NCI-H2171 treated with DMSO at 0.1 percent for 48 hours (cell line): Measurements from ENCODE around the gene DNAJC25.
"Not testable (repeated sequence)": the region's sequence is repeated elsewhere in the genome, so short reads cannot be mapped to it uniquely, and the experiment has no call there.

Experiments used
- DNase-seq: peaks from one replicate; lab custom pipeline; 2025; lab: John Stamatoyannopoulos, UW

DNAJC25 gene

GRCh38 chr9:111631214-111631971, at the start of gene DNAJC25:
DNAJC25 (plus strand) TSS chr9:111631334; CDS start chr9:111631408, 74 bp downstream.
- peak; percentile 98 for DNase-seq

- no peak for DNase-seq
Observed at GRCh38 chr9:111582888-111583287, 48.2 kb upstream of the DNAJC25 start.

GRCh38 chr9:111586378-111586777, 44.8 kb upstream of the DNAJC25 start:
- DNase-seq = no peak

GRCh38 chr9:111588846-111589245, 42.3 kb upstream of the DNAJC25 start:
- no peak for DNase-seq

- peak; percentile 78 for DNase-seq
Observed at GRCh38 chr9:111597852-111598732, 33.0 kb upstream of the DNAJC25 start.

GRCh38 chr9:111598733-111599091, 32.4 kb upstream of the DNAJC25 start:
- DNase-seq = no peak

- DNase-seq = peak; percentile 7
Observed at GRCh38 chr9:111599092-111599954, 31.8 kb upstream of the DNAJC25 start, which contains the start of gene PTGR1. PTGR1 (minus strand) TSS chr9:111599647; CDS start chr9:111597422, 2,225 bp downstream.

- no peak for DNase-seq
Observed at GRCh38 chr9:111599955-111600343, 31.2 kb upstream of the DNAJC25 start.

- no peak for DNase-seq
Observed at GRCh38 chr9:111601237-111602018, 29.7 kb upstream of the DNAJC25 start.

GRCh38 chr9:111603041-111603440, 28.1 kb upstream of the DNAJC25 start:
- DNase-seq = no peak

GRCh38 chr9:111604054-111604615, 27.0 kb upstream of the DNAJC25 start:
- DNase-seq = no peak

- DNase-seq = no peak
Observed at GRCh38 chr9:111605041-111605559, 26.0 kb upstream of the DNAJC25 start.

- DNase-seq = no peak
Observed at GRCh38 chr9:111610149-111610548, 21.0 kb upstream of the DNAJC25 start.

- DNase-seq = no peak
Observed at GRCh38 chr9:111610845-111611244, 20.3 kb upstream of the DNAJC25 start.

- no peak for DNase-seq
Observed at GRCh38 chr9:111613436-111614040, 17.6 kb upstream of the DNAJC25 start.

- no peak for DNase-seq
Observed at GRCh38 chr9:111615928-111616327, 15.2 kb upstream of the DNAJC25 start.

- not testable (repeated sequence) for DNase-seq
Observed at GRCh38 chr9:111617349-111617748, 13.8 kb upstream of the DNAJC25 start.

GRCh38 chr9:111621895-111622480, 9.1 kb upstream of the DNAJC25 start:
- DNase-seq = no peak

GRCh38 chr9:111622626-111623025, 8.5 kb upstream of the DNAJC25 start:
- DNase-seq = no peak
